Liver (tissue), 9 donors: Measurements from ENCODE around the gene DTNB. TPM values are rescaled to one million over a fixed set of nuclear protein-coding genes. Genes with fewer than 3 reads are reported as not detected.

Experiments
- DNase-seq: peaks from one replicate; pipeline ENCODE4 v3.0.0-alpha.2; 2017; ENCODE audit warnings: low spot score
- H3K27ac ChIP-seq, 2 donors: one replicate each; pipeline ENCODE4 v1.7.0; 2013; ENCODE audit warnings: inconsistent platforms in 2 of 2, low read length in 2 of 2, control low read depth in 1 of 2, low read depth in 1 of 2, mild to moderate bottlenecking in 1 of 2
- H3K27me3 ChIP-seq, 4 donors: one replicate each; pipeline versions ENCODE4 v1.6.1 to v1.7.0; 2013; ENCODE audit warnings: low read length in 3 of 4, inconsistent platforms in 1 of 4, mild to moderate bottlenecking in 1 of 4, moderate library complexity in 1 of 4; ENCODE audit not compliant: control insufficient read depth in 4 of 4, insufficient read depth in 4 of 4
- H3K36me3 ChIP-seq, 4 donors: one replicate each; pipeline versions ENCODE4 v1.6.1 to v1.7.0; 2013; ENCODE audit warnings: low read length in 3 of 4, mild to moderate bottlenecking in 3 of 4, low read depth in 1 of 4, moderate library complexity in 1 of 4; ENCODE audit not compliant: control insufficient read depth in 4 of 4, insufficient read depth in 3 of 4
- H3K4me1 ChIP-seq, 4 donors: one replicate each; pipeline versions ENCODE4 v1.6.1 to v1.7.0; 2013; ENCODE audit warnings: low read length in 3 of 4, mild to moderate bottlenecking in 3 of 4, moderate library complexity in 1 of 4; ENCODE audit not compliant: control insufficient read depth in 4 of 4, insufficient read depth in 4 of 4
- H3K4me3 ChIP-seq, 3 donors: one replicate each; pipeline versions ENCODE4 v1.6.1 to v1.7.0; 2013; ENCODE audit warnings: low read length in 3 of 3, control low read depth in 1 of 3, low read depth in 1 of 3, mild to moderate bottlenecking in 1 of 3
- H3K9ac ChIP-seq, 2 donors: one replicate each; pipeline ENCODE4 v1.7.0; 2013; ENCODE audit warnings: low read length in 2 of 2, mild to moderate bottlenecking in 2 of 2, moderate library complexity in 2 of 2, control low read depth in 1 of 2, low read depth in 1 of 2
- H3K9me3 ChIP-seq, 4 donors: one replicate each; pipeline versions ENCODE4 v1.6.1 to v1.7.0; 2013; ENCODE audit warnings: low read length in 3 of 4; ENCODE audit not compliant: control insufficient read depth in 4 of 4
- CTCF ChIP-seq: fragments of 150-350 bp; IDR thresholded peaks from 2 replicates; pipeline ENCODE4 v1.5.1; 2017; ENCODE audit warnings: improper control_type of control experiment, low read depth, low read length; ENCODE audit not compliant: missing input control
- EGR1 ChIP-seq, 2 donors: IDR thresholded peaks; 2 replicates each; pipeline ENCODE4 v1.6.1; 2016 to 2018; ENCODE audit warnings: antibody characterized with exemption in 2 of 2, low read depth in 2 of 2
- FOXA2 ChIP-seq: IDR thresholded peaks from 2 replicates; pipeline ENCODE4 v1.6.1; 2016; ENCODE audit warnings: antibody characterized with exemption
- GABPA ChIP-seq, 2 donors: IDR thresholded peaks in 1 of 2; conservative IDR thresholded peaks in 1 of 2; 2 replicates each; pipeline ENCODE4 v1.6.1; 2016; ENCODE audit warnings: antibody characterized with exemption in 2 of 2, mild to moderate bottlenecking in 1 of 2, moderate library complexity in 1 of 2
- HNF4G ChIP-seq: IDR thresholded peaks from 2 replicates; pipeline ENCODE4 v1.6.1; 2016; ENCODE audit warnings: antibody characterized with exemption
- JUND ChIP-seq, 2 donors: IDR thresholded peaks; 2 replicates each; pipeline ENCODE4 v1.6.1; 2016; ENCODE audit warnings: antibody characterized with exemption in 2 of 2
- MAX ChIP-seq: IDR thresholded peaks from 2 replicates; pipeline ENCODE4 v1.6.1; 2016; ENCODE audit warnings: antibody characterized with exemption
- RAD21 ChIP-seq, 2 donors: IDR thresholded peaks; 2 replicates each; pipeline ENCODE4 v1.6.1; 2016; ENCODE audit warnings: antibody characterized with exemption in 2 of 2, mild to moderate bottlenecking in 2 of 2
- REST ChIP-seq: IDR thresholded peaks from 2 replicates; pipeline ENCODE4 v1.6.1; 2016; ENCODE audit warnings: antibody characterized with exemption, mild to moderate bottlenecking
- RXRA ChIP-seq, 2 donors: IDR thresholded peaks; 2 replicates each; pipeline ENCODE4 v1.6.1; 2017 to 2018; ENCODE audit warnings: antibody characterized with exemption in 2 of 2, mild to moderate bottlenecking in 1 of 2
- SP1 ChIP-seq: IDR thresholded peaks from 2 replicates; pipeline ENCODE4 v1.6.1; 2018; ENCODE audit warnings: antibody characterized with exemption, mild to moderate bottlenecking
- TAF1 ChIP-seq: conservative IDR thresholded peaks from 2 replicates; pipeline ENCODE4 v1.6.1; 2016; ENCODE audit warnings: antibody characterized with exemption, mild to moderate bottlenecking
- YY1 ChIP-seq: IDR thresholded peaks from 2 replicates; pipeline ENCODE4 v1.6.1; 2016; ENCODE audit warnings: antibody characterized with exemption, mild to moderate bottlenecking
- WGBS: extraction: QIAGEN DNeasy Blood & Tissue Kit; methylation state at CpG from one replicate; pipeline ENCODE4 v1.1.7; 2013; 5-methylcytosine and 5-hydroxymethylcytosine counted together
- polyA plus RNA-seq, 2 donors: library from polyadenylated mRNA; stranded (reverse) in 1 of 2; unstranded in 1 of 2; fragments of 200-250 nt in 1 of 2; fragments of >200 nt in 1 of 2; fragmentation: Nextera tagmentation in 1 of 2; extraction: Ambion mirVana in 1 of 2; gene quantifications; one replicate each; pipeline versions ENCODE4 v1.2.1 to v1.2.3, GENCODE V29; 2013 to 2015
- total RNA-seq, 2 donors: library from RNA; depleted of rRNA; stranded (reverse); fragments of >200 nt; gene quantifications; one replicate each; pipeline ENCODE4 v1.2.3, GENCODE V29; 2014
- TF ChIP-seq, protein P1 (sequence below): IDR thresholded peaks from 2 replicates; pipeline ENCODE4 v1.6.1; 2016; ENCODE audit warnings: antibody characterized with exemption
- TF ChIP-seq, protein P2 (sequence below): IDR thresholded peaks from 2 replicates; pipeline ENCODE4 v1.6.1; 2016; ENCODE audit warnings: antibody characterized with exemption
- donor health status: healthy.
- donor health status: healthy.
- donor health status: healthy.
- donor health status: healthy.
- donor health status: healthy.

DTNB gene
- total and polyA plus RNA-seq, 4 donors, result 3.3 to 10.5 (median 6.4) TPM

GRCh38 chr2:25375989-25376545, 297.3 kb downstream of the DTNB start:
- H3K9ac ChIP-seq, result no peak overlapping the region
- H3K9me3 ChIP-seq, result no peaks in the 10 kb centered on the region
- peaks cover 0 to 19% (median 9%) of the 10 kb centered on the region in 4 donors for H3K4me1 ChIP-seq
- no peaks in the 10 kb centered on the region for H3K36me3 ChIP-seq
- no peaks in the 10 kb centered on the region for H3K27me3 ChIP-seq
- TF ChIP-seq YY1 (no peak), FOXA2 (no peak), CTCF (no peak), MAX (no peak), RXRA (IDR thresholded peaks at IDR 0.05) (no peak), GABPA (IDR thresholded peaks at IDR 0.05 in 1 of 2, conservative IDR thresholded peaks at IDR 0.05 in 1 of 2) (no peak), HNF4G (no peak), EGR1 (IDR thresholded peaks at IDR 0.05; ENCODE audit: low read depth in 2 of 2) (no peak), TAF1 (no peak), SP1 (no peak), REST (no peak), JUND (IDR thresholded peaks at IDR 0.05) (no peak), RAD21 (IDR thresholded peaks at IDR 0.05) (no peak)
- TF ChIP-seq, protein P1, sequence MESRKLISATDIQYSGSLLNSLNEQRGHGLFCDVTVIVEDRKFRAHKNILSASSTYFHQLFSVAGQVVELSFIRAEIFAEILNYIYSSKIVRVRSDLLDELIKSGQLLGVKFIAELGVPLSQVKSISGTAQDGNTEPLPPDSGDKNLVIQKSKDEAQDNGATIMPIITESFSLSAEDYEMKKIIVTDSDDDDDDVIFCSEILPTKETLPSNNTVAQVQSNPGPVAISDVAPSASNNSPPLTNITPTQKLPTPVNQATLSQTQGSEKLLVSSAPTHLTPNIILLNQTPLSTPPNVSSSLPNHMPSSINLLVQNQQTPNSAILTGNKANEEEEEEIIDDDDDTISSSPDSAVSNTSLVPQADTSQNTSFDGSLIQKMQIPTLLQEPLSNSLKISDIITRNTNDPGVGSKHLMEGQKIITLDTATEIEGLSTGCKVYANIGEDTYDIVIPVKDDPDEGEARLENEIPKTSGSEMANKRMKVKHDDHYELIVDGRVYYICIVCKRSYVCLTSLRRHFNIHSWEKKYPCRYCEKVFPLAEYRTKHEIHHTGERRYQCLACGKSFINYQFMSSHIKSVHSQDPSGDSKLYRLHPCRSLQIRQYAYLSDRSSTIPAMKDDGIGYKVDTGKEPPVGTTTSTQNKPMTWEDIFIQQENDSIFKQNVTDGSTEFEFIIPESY, result no peak
- TF ChIP-seq, protein P2, sequence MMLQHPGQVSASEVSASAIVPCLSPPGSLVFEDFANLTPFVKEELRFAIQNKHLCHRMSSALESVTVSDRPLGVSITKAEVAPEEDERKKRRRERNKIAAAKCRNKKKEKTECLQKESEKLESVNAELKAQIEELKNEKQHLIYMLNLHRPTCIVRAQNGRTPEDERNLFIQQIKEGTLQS, result no peak
- DNase-seq, result no peak
- H3K4me3 ChIP-seq, result no peak overlapping the region
- WGBS, result 82% methylated on average over 16 of the region's 16 CpGs
- no peak overlapping the region for H3K27ac ChIP-seq
